Keratinocyte (primary cell): Measurements from ENCODE around the gene PACSIN2.

Experiments used
- CTCF ChIP-seq, 3 experiments: IDR thresholded peaks in 1 of 3; conservative IDR thresholded peaks in 1 of 3; optimal IDR thresholded peaks in 1 of 3; 2 replicates in 2 of 3; 3 replicates in 1 of 3; pipeline versions ENCODE3 to v1.5.1; 2011; ENCODE audit warnings: low read length in 3 of 3, mild to moderate bottlenecking in 3 of 3, moderate library complexity in 2 of 3, control low read depth in 1 of 3, inconsistent platforms in 1 of 3; ENCODE audit not compliant: insufficient read depth in 2 of 3; ENCODE audit errors: extremely low read depth in 1 of 3
- EZH2 ChIP-seq: IDR thresholded peaks from one replicate; pipeline ENCODE4 v1.6.1; 2012; ENCODE audit warnings: inconsistent platforms, mild to moderate bottlenecking, low read length, moderate library complexity

DNA sequence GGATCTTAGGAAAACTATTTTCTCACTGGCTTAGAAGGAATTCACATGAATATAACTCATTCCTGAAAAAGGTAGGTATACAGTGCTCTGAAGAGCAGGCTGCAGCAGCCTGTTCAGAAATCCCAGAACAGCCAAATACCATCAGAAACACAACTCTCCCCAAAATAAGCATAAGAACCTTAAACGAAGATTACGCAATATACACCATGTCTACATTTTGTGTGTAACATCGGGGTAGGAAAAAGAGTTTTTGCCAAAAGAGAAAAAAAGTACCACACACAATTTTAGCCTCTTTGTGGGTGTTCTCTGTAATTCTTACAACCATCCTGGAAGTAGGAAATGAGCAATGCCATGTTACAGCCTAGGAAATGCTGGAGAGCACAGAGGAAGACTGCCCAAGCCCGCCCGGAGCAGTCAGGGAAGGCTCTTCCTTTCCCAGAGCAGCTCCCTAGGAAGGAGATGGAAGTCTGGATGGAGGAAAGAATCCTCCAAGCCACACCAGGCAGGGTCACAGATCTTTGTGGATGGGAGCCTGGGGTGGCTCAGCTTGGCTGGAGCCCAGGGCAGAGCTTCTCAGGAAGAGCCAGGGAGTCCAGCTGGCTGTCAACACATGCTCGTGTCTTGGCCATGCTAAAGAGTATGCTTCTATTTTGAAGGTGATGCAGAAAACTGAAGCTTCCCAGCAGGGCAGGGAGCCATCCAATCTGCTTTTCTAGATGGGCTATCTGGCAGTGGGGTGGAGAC is 108.2 kb downstream of the PACSIN2 start:
- TF ChIP-seq CTCF (optimal IDR thresholded peaks at IDR 0.05 in 1 of 3, IDR thresholded peaks at IDR 0.05 in 1 of 3, conservative IDR thresholded peaks at IDR 0.05 in 1 of 3; ENCODE audit: extremely low read depth in 1 of 3, insufficient read depth in 2 of 3, low read length in 3 of 3), result no peak
- no peak for TF ChIP-seq EZH2
